Astrocyte (in vitro differentiated cells and primary cell): ENCODE measurements around the gene CDH20. TPM values are rescaled to one million over a fixed set of nuclear protein-coding genes. Genes with fewer than 3 reads are reported as not detected.

Source experiments
- DNase-seq: peaks from one replicate; pipeline ENCODE4 v3.0.0-alpha.2; 2010; ENCODE audit warnings: low read depth
- FAIRE-seq: peaks from 2 replicates; lab custom pipeline; 2011; peaks lifted over from hg19 to GRCh38; lab: Jason Lieb, UNC
- H2AFZ ChIP-seq: 2 replicates; pipeline ENCODE4 v1.6.0; 2012; ENCODE audit warnings: low read depth, low read length, inconsistent platforms
- H3K27ac ChIP-seq: 2 replicates; pipeline ENCODE4 v1.5.1; 2011; ENCODE audit warnings: low read depth, low read length, inconsistent platforms
- H3K27me3 ChIP-seq: 2 replicates; pipeline ENCODE4 v1.6.0; 2011; ENCODE audit warnings: low read length, inconsistent platforms; ENCODE audit not compliant: insufficient read depth
- H3K36me3 ChIP-seq: 2 replicates; pipeline ENCODE4 v1.5.1; 2011; ENCODE audit warnings: low read length, inconsistent platforms; ENCODE audit not compliant: insufficient read depth
- H3K4me1 ChIP-seq: 2 replicates; pipeline ENCODE4 v1.5.1; 2011; ENCODE audit warnings: low read length, inconsistent platforms; ENCODE audit not compliant: insufficient read depth
- H3K4me2 ChIP-seq: 2 replicates; pipeline ENCODE4 v1.6.0; 2012; ENCODE audit warnings: low read length, inconsistent platforms
- H3K4me3 ChIP-seq: 2 replicates; pipeline ENCODE4 v1.5.1; 2011; ENCODE audit warnings: low read depth, mild to moderate bottlenecking, low read length, inconsistent platforms; ENCODE audit not compliant: insufficient read depth
- H3K79me2 ChIP-seq: 2 replicates; pipeline ENCODE4 v1.6.0; 2012; ENCODE audit warnings: mild to moderate bottlenecking, low read length, inconsistent platforms; ENCODE audit not compliant: insufficient read depth
- H3K9ac ChIP-seq: 2 replicates; pipeline ENCODE4 v1.6.0; 2012; ENCODE audit warnings: mild to moderate bottlenecking, low read length, inconsistent platforms
- H3K9me3 ChIP-seq: 2 replicates; pipeline ENCODE4 v1.5.1; 2012; ENCODE audit warnings: low read depth, mild to moderate bottlenecking, low read length, inconsistent platforms; ENCODE audit not compliant: insufficient read depth
- H4K20me1 ChIP-seq: 2 replicates; pipeline ENCODE4 v1.6.0; 2012; ENCODE audit warnings: low read length, inconsistent platforms; ENCODE audit not compliant: insufficient read depth
- H3K27ac Mint-ChIP-seq: one replicate; pipeline ENCODE4 v1.8.0; 2021; ENCODE audit warnings: mild to moderate bottlenecking, mixed read lengths; ENCODE audit not compliant: unreplicated experiment
- H3K27me3 Mint-ChIP-seq: one replicate; pipeline ENCODE4 v1.8.0; 2021; ENCODE audit warnings: low read depth, mixed read lengths; ENCODE audit not compliant: unreplicated experiment
- H3K36me3 Mint-ChIP-seq: one replicate; pipeline ENCODE4 v1.8.0; 2021; ENCODE audit warnings: low read depth, mixed read lengths; ENCODE audit not compliant: unreplicated experiment
- H3K4me1 Mint-ChIP-seq: one replicate; pipeline ENCODE4 v1.8.0; 2021; ENCODE audit warnings: low read depth, mixed read lengths; ENCODE audit not compliant: unreplicated experiment
- H3K4me3 Mint-ChIP-seq: one replicate; pipeline ENCODE4 v1.8.0; 2021; ENCODE audit warnings: mild to moderate bottlenecking, moderate library complexity, mixed read lengths; ENCODE audit not compliant: unreplicated experiment
- H3K9me3 Mint-ChIP-seq: one replicate; pipeline ENCODE4 v1.8.0; 2021; ENCODE audit warnings: mild to moderate bottlenecking, mixed read lengths; ENCODE audit not compliant: unreplicated experiment
- CTCF ChIP-seq: IDR thresholded peaks from 2 replicates; pipeline ENCODE4 v1.5.1; 2011; ENCODE audit warnings: low read depth, mild to moderate bottlenecking, inconsistent platforms, low read length, moderate library complexity; ENCODE audit not compliant: insufficient read depth
- EZH2 ChIP-seq: IDR thresholded peaks from 2 replicates; pipeline ENCODE4 v1.6.1; 2012; ENCODE audit warnings: mild to moderate bottlenecking, low read length, inconsistent platforms; ENCODE audit not compliant: insufficient read depth
- total RNA-seq: library from RNA; stranded (reverse); gene quantifications from 2 replicates; pipeline ENCODE4 v1.2.1, GENCODE V29; 2021

The CDH20 gene
- total RNA-seq, 1 donor from 2014 or later: not detected

- Mint-ChIP-seq H3K9me3 (peaks cover 18% of the 10 kb centered on the region), H3K4me1 (peaks cover 32% of the 10 kb centered on the region), H3K27me3 (no peaks in the 10 kb centered on the region), H3K36me3 (peaks cover 13% of the 10 kb centered on the region), H3K4me3 (no peak overlapping the region), H3K27ac (peak overlapping the region; percentile 51)
- no peak overlapping the region for H3K27ac ChIP-seq
- no peak for TF ChIP-seq EZH2
- no peak for TF ChIP-seq CTCF
- DNase-seq (peak; percentile 27), FAIRE-seq (no peak)
- H4K20me1 ChIP-seq: no peaks in the 10 kb centered on the region
- H3K9me3 ChIP-seq: no peaks in the 10 kb centered on the region
- peaks cover 8% of the 10 kb centered on the region for H3K4me1 ChIP-seq
- H3K4me3 ChIP-seq: no peak overlapping the region
- no peak overlapping the region for H3K4me2 ChIP-seq
- H2AFZ ChIP-seq: no peak overlapping the region
- H3K27me3 ChIP-seq: no peaks in the 10 kb centered on the region
- H3K36me3 ChIP-seq: no peaks in the 10 kb centered on the region
- H3K9ac ChIP-seq: no peak overlapping the region
- H3K79me2 ChIP-seq: no peaks in the 10 kb centered on the region
Measured at GRCh38 chr18:61574665-61575064, 241.4 kb downstream of the CDH20 start.

GRCh38 chr18:61575419-61575818 is 242.2 kb downstream of the CDH20 start:
- Mint-ChIP-seq H3K27me3 (no peaks in the 10 kb centered on the region), H3K36me3 (peaks cover 13% of the 10 kb centered on the region), H3K27ac (peak overlapping the region; percentile 58), H3K9me3 (peaks cover 15% of the 10 kb centered on the region), H3K4me3 (no peak overlapping the region), H3K4me1 (peaks cover 29% of the 10 kb centered on the region)
- Histone ChIP-seq H3K9me3 (no peaks in the 10 kb centered on the region), H3K4me2 (no peak overlapping the region), H3K9ac (no peak overlapping the region), H3K4me3 (no peak overlapping the region), H3K4me1 (peaks cover 3% of the 10 kb centered on the region), H3K27ac (no peak overlapping the region), H3K79me2 (no peaks in the 10 kb centered on the region), H3K36me3 (no peaks in the 10 kb centered on the region), H3K27me3 (no peaks in the 10 kb centered on the region), H4K20me1 (no peaks in the 10 kb centered on the region), H2AFZ (no peak overlapping the region)
- peak; percentile 84 for FAIRE-seq
- no peak for DNase-seq
- TF ChIP-seq EZH2: no peak
- no peak for TF ChIP-seq CTCF

GRCh38 chr18:61578846-61579245 is 245.6 kb downstream of the CDH20 start:
- Histone ChIP-seq H3K79me2 (no peaks in the 10 kb centered on the region), H3K4me3 (no peak overlapping the region), H3K27me3 (no peaks in the 10 kb centered on the region), H2AFZ (no peak overlapping the region), H3K4me1 (peaks cover 11% of the 10 kb centered on the region), H3K36me3 (no peaks in the 10 kb centered on the region), H3K9me3 (no peaks in the 10 kb centered on the region), H4K20me1 (no peaks in the 10 kb centered on the region), H3K4me2 (no peak overlapping the region), H3K9ac (no peak overlapping the region), H3K27ac (no peak overlapping the region)
- Mint-ChIP-seq H3K36me3 (peaks cover 6% of the 10 kb centered on the region), H3K27ac (no peak overlapping the region), H3K4me1 (peaks cover 27% of the 10 kb centered on the region), H3K27me3 (peaks cover 5% of the 10 kb centered on the region), H3K9me3 (peaks cover 8% of the 10 kb centered on the region), H3K4me3 (no peak overlapping the region)
- DNase-seq: no peak
- no peak for FAIRE-seq
- no peak for TF ChIP-seq EZH2
- TF ChIP-seq CTCF: no peak
